Hepatocyte (in vitro differentiated cells): ENCODE results near the gene DPP8.

ENCODE experiments used
- CTCF ChIP-seq: fragments of 200-600 bp; sonication (generic); IDR thresholded peaks from 2 replicates; pipeline ENCODE4 v1.5.1; 2016; ENCODE audit warnings: antibody characterized with exemption, mild to moderate bottlenecking; ENCODE audit not compliant: poor library complexity
- EZH2phosphoT487 ChIP-seq: fragments of 200-600 bp; sonication (generic); IDR thresholded peaks from one replicate; pipeline ENCODE4 v1.6.1; 2018; ENCODE audit warnings: antibody characterized with exemption, mild to moderate bottlenecking, low read depth, moderate library complexity; ENCODE audit not compliant: unreplicated experiment, severe bottlenecking

GRCh38 chr15:65535192-65535591, 17.7 kb upstream of the DPP8 start:
- TF ChIP-seq CTCF = no peak
- TF ChIP-seq EZH2phosphoT487 = no peak
